GM13977 (cell line): Measurements from ENCODE around the gene GALNT17.
"Not testable (repeated sequence)": the region's sequence is repeated elsewhere in the genome, so short reads cannot be mapped to it uniquely, and the experiment has no call there.

ENCODE experiments used
- DNase-seq: peaks from one replicate; pipeline ENCODE4 v3.0.0; 2012; ENCODE audit warnings: low spot score
- CTCF ChIP-seq: IDR thresholded peaks from 2 replicates; pipeline ENCODE4 v1.5.1; 2012; ENCODE audit warnings: mild to moderate bottlenecking, control low read depth; ENCODE audit not compliant: insufficient read depth; ENCODE audit errors: extremely low read depth, missing control alignments
- in situ Hi-C: fragments of 300-500 bp; cut with MboI; formaldehyde crosslinking; loops from one replicate; pipeline ENCODE4 v1.12.0; 2022; ENCODE audit warnings: low sequenced_read_pairs, low pct_unique_long_range_greater_than_20kb, mixed read lengths, inconsistent platforms; ENCODE audit not compliant: unreplicated experiment

The GALNT17 gene

GRCh38 chr7:71574153-71574860 is 442.4 kb downstream of the GALNT17 start:
- no peak for TF ChIP-seq CTCF
- DNase-seq: no peak
- in situ Hi-C loops: no loop called here

- no peak for TF ChIP-seq CTCF
These were observed 448.1 kb downstream of the GALNT17 start for GRCh38 chr7:71580027-71580426.

GRCh38 chr7:71584256-71584655 is 452.3 kb downstream of the GALNT17 start:
- in situ Hi-C loops: no loop called here
- no peak for DNase-seq
- TF ChIP-seq CTCF: no peak

More at GRCh38 chr7:71580027-71580426, 448.1 kb downstream of the GALNT17 start:
- DNase-seq: no peak
- in situ Hi-C loops: no loop called here

- TF ChIP-seq CTCF: no peak
- no peak for DNase-seq
- in situ Hi-C loops: no loop called here
These were observed 459.9 kb downstream of the GALNT17 start for GRCh38 chr7:71591876-71592275.

GRCh38 chr7:71592388-71592787 is 460.4 kb downstream of the GALNT17 start:
- DNase-seq, in situ Hi-C loops: not testable (repeated sequence)

GRCh38 chr7:71594736-71595135 is 462.8 kb downstream of the GALNT17 start:
- TF ChIP-seq CTCF: no peak
- in situ Hi-C loops: no loop called here
- DNase-seq: no peak

GRCh38 chr7:71595176-71595575 is 463.2 kb downstream of the GALNT17 start:
- DNase-seq: no peak
- no peak for TF ChIP-seq CTCF
- in situ Hi-C loops: no loop called here
